HUES64 (cell line): Measurements from ENCODE around the gene SLC39A6.

Experiments
- H3K27ac ChIP-seq: 2 replicates; pipeline ENCODE4 v1.7.0; 2013; ENCODE audit warnings: low read depth, low read length, inconsistent platforms
- H3K27me3 ChIP-seq: 2 replicates; pipeline ENCODE4 v1.6.1; 2013; ENCODE audit warnings: mild to moderate bottlenecking, low read length; ENCODE audit not compliant: insufficient read depth
- H3K36me3 ChIP-seq: 2 replicates; pipeline ENCODE4 v1.6.1; 2013; ENCODE audit warnings: mild to moderate bottlenecking, low read length; ENCODE audit not compliant: insufficient read depth
- H3K4me1 ChIP-seq: 2 replicates; pipeline ENCODE4 v1.6.1; 2013; ENCODE audit warnings: mild to moderate bottlenecking, low read length, moderate library complexity; ENCODE audit not compliant: insufficient read depth
- H3K4me3 ChIP-seq: 2 replicates; pipeline ENCODE4 v1.5.1; 2013; ENCODE audit warnings: mild to moderate bottlenecking, low read length, moderate library complexity
- H3K9ac ChIP-seq: 2 replicates; pipeline ENCODE4 v1.6.1; 2013; ENCODE audit warnings: mild to moderate bottlenecking, low read depth, low read length
- H3K9me3 ChIP-seq: 2 replicates; pipeline ENCODE4 v1.6.1; 2013; ENCODE audit warnings: low read depth, low read length; ENCODE audit not compliant: insufficient read depth
- WGBS: fragments of 150-250, 120-280 bp; methylation state at CpG from one replicate; pipeline ENCODE4 v1.1.7; 2013; ENCODE audit warnings: missing lambda C conversion rate; 5-methylcytosine and 5-hydroxymethylcytosine counted together

Gene SLC39A6

DNA sequence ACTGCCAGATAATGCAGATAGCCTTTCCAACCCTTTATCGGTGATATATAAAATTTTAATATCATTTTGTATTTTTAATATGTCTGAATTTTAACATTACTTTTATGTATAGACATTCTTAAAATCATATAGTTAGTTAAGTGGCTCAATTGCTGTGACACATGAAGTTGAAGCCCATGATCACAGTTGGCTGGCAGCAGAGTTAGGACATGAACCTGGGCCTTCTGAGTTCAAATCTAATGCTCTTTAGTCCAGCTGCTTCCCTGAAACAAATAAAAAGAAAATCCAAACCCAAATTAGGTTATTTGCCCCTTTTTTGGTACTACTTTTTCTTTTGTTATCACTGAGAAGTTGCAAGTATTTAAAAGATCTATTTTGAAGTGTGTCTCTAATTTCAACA is 6.1 kb upstream of the SLC39A6 start:
- 0 out of 2 replicates have a peak, but pooled peaks cover 8% of the 10 kb centered on the region for H3K4me1 ChIP-seq
- no peaks in the 10 kb centered on the region for H3K9me3 ChIP-seq
- H3K36me3 ChIP-seq, result peaks cover 69% of the 10 kb centered on the region
- no peak overlapping the region for H3K4me3 ChIP-seq
- H3K27me3 ChIP-seq, result no peaks in the 10 kb centered on the region
- H3K27ac ChIP-seq, result no peak overlapping the region
- no CpG with 5 or more reads among the region's 1 CpG for WGBS
- no peak overlapping the region for H3K9ac ChIP-seq

DNA sequence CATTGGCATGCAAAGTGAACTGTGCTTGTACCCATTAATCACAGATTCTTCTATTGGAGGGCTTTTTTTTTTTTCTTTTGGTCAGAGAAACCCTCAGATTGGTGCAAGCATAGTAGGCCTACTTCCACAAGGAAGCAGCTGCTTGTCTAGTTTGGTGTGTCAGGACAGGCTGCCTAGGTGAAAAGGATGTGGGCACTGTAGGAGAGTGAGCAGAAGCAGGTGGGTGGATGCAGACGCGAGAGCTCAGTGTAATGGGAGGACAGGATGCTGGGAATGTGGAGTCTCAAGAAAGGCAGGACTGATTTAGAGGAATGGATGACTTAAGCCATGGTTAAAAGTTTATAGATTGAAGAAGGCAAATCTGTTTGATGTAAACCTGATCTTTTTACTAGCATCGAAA is 3.6 kb upstream of the SLC39A6 start:
- 76% methylated on average over 2 of the region's 3 CpGs for WGBS
- Histone ChIP-seq H3K4me1 (0 out of 2 replicates have a peak, but pooled peaks cover 8% of the 10 kb centered on the region), H3K36me3 (peaks cover 45% of the 10 kb centered on the region)

DNA sequence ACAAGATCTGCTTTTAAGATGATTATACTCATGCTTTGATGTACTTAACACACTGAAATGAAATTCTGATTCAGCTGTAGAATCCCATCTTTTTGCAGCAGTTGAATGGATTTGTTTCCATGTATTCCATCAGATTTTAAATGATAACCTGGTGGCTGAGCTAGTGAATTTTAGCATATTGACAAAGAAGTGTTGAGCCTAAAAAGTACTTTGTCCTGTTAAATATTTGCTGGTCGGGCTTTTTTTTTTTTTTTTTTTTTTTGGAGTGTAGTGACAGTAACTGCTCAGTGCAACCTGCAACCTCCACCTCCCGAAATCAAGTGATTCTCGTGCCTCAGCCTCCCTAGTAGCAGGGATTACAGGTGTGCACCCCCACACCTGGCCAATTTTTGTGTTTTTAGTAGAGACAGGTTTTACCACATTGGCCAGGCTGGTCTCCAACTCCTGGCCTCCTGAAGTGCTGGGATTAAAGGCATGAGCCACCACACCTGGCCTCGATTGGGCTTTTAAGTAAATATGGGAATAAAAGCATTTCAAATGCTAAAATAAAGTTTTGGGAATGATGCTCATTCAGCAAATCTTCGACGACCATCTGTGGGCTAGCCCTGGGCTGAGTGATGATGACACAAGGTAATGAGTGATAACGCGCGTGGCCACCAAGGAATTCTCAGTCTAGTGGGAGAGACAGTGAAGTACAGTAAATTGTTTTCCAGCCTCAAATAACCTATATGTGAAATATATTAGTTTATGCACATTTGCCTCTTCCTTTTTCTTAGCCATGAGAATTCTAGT is 2.7 kb upstream of the SLC39A6 start:
- Histone ChIP-seq H3K9ac (no peak overlapping the region), H3K4me3 (peak overlapping the region; percentile 92; the same call in 1 of the 2 replicates), H3K36me3 (peaks cover 36% of the 10 kb centered on the region), H3K4me1 (0 out of 2 replicates have a peak, but pooled peaks cover 8% of the 10 kb centered on the region), H3K9me3 (no peaks in the 10 kb centered on the region), H3K27me3 (no peaks in the 10 kb centered on the region), H3K27ac (no peak overlapping the region)
- 91% methylated on average over 9 of the region's 9 CpGs for WGBS

More for the DNA sequence above, 3.6 kb upstream of the SLC39A6 start:
- H3K4me3 ChIP-seq, result no peak overlapping the region; the same call in 1 of the 2 replicates
- no peaks in the 10 kb centered on the region for H3K27me3 ChIP-seq
- no peak overlapping the region for H3K9ac ChIP-seq
- H3K27ac ChIP-seq, result no peak overlapping the region
- no peaks in the 10 kb centered on the region for H3K9me3 ChIP-seq

DNA sequence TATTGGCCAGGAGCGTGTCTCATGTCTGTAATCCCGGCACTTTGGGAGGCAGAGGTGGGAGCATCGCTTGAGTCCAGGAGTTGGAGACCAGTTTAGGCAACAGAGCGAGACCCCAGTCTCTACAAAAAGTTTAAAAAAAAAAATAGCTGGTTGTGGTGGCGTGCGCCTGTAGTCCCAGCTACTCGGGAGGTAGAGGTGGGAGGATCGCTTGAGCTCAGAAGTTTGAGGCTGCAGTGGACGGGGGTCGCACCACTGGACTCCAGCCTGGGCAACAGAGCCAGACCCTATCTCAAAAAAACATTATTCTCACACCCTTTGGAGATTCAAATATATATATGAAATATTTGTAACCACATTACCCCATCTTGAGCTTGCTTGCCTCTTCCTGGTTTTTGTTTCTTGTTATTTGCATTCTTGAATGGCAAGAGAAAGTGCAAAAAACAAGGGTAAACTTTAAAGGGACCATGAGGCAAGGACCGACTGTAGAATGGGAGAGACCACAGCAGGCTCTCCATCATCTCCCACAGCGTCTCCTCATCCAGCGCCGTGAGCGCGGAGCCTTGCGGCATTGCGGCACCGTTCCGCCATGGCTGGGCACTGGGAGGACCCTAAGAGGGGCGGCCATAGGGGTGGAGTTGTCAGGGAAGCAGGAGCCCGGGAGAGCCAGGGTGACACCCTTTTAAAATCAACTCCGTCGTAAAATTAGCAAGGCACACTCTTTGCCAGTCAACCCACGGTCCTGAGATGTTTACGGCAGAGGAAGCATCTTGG is 1.9 kb upstream of the SLC39A6 start:
- Histone ChIP-seq H3K4me1 (0 out of 2 replicates have a peak, but pooled peaks cover 8% of the 10 kb centered on the region), H3K27me3 (no peaks in the 10 kb centered on the region), H3K36me3 (peaks cover 35% of the 10 kb centered on the region), H3K9ac (peak overlapping the region; percentile 93; the same call in 1 of the 2 replicates), H3K27ac (no peak overlapping the region), H3K4me3 (peak overlapping the region; percentile 92), H3K9me3 (no peaks in the 10 kb centered on the region)
- WGBS, result 93% methylated on average over 26 of the region's 26 CpGs

DNA sequence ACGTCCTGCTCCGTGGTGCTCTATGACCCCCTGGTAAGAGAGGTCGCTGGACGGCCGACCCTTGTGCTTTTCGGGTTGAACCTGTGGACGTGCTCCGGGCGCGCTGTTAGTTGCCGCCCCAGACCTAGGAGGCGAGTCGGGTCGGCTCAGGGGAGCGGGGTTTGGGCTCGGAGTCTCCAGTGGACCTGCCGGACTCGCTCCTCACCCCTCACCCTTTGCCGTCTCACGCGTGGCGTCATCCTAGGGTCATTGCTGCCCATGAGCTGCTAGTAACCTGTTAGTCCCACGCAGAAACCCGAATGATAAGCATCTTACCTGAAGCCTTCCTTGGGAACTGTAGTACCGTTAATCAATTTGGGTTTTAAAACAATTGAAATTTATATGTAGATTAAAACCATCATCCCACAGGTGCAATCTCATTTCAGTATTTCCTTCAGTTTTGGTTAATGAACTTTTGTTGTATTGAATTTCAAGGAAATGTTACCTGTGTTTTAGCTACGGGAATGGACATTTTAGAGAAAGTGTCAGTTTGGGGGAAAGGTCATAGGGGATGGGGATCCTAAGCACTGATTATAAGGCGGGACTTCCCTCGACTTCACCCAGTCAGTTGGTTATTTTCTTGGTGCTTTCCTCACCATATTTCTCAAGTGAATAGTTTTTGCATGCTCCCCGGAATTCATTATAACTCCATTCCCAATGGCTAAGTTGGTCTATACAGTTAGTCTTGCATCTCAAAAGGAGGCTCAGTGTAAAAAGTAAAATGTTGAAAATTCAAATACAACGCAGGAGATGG is 1.1 kb upstream of the SLC39A6 start:
- 5% methylated on average over 29 of the region's 30 CpGs for WGBS
- Histone ChIP-seq H3K36me3 (peaks cover 34% of the 10 kb centered on the region), H3K9ac (peak overlapping the region; percentile 93), H3K27ac (peak overlapping the region; percentile 66; the same call in 1 of the 2 replicates), H3K9me3 (no peaks in the 10 kb centered on the region), H3K4me1 (0 out of 2 replicates have a peak, but pooled peaks cover 8% of the 10 kb centered on the region), H3K4me3 (peak overlapping the region; percentile 92), H3K27me3 (no peaks in the 10 kb centered on the region)

DNA sequence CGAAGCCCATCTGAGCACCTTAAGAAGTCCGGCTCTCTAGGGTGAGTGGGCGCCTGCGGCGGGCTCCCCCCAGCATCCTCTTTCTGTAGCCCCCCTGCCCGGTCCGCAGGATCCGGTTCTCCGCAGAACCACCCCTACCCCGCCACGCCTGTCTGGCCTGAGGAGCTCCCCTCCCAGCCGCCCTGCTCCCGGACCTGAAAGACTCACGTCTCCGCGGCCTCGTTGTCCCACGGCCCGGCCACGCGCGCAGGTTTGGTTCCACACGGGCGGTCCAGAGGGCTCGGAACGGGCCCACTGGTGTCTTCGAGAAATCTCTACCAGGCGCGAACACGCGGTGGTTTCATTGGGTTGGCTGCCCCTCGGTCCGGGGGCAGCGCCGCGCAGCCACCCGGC is 237 bp downstream of the SLC39A6 start:
- no peak overlapping the region for H3K27ac ChIP-seq
- no peaks in the 10 kb centered on the region for H3K27me3 ChIP-seq
- H3K36me3 ChIP-seq, result peaks cover 34% of the 10 kb centered on the region
- H3K4me1 ChIP-seq, result 0 out of 2 replicates have a peak, but pooled peaks cover 8% of the 10 kb centered on the region
- H3K9ac ChIP-seq, result peak overlapping the region; percentile 72
- H3K9me3 ChIP-seq, result no peaks in the 10 kb centered on the region
- under 1% methylated on average over 37 of the region's 37 CpGs for WGBS
- H3K4me3 ChIP-seq, result peak overlapping the region; percentile 92

DNA sequence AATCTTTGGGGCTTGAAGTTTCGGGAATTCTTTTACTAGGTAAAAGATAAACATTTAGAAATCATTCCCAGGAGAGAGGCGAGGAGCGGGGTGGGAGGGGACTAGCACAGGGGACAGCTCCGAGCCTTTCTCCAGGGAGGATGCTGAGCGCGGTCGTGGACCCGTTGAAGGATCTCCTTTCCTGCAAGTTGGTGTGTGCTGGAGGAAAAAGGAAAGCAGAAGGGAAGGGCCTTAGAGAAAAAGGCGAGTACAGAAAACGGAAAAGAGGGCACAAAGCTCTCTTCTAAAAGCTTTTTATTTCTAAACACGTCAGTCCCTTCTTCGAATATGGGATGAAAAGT is 640 bp downstream of the SLC39A6 start:
- H3K9me3 ChIP-seq, result no peaks in the 10 kb centered on the region
- WGBS, result 1% methylated on average over 12 of the region's 12 CpGs
- peak overlapping the region; percentile 72 for H3K9ac ChIP-seq
- H3K27me3 ChIP-seq, result no peaks in the 10 kb centered on the region
- peak overlapping the region; percentile 92 for H3K4me3 ChIP-seq
- 0 out of 2 replicates have a peak, but pooled peaks cover 8% of the 10 kb centered on the region for H3K4me1 ChIP-seq
- H3K36me3 ChIP-seq, result peaks cover 37% of the 10 kb centered on the region
- no peak overlapping the region for H3K27ac ChIP-seq

DNA sequence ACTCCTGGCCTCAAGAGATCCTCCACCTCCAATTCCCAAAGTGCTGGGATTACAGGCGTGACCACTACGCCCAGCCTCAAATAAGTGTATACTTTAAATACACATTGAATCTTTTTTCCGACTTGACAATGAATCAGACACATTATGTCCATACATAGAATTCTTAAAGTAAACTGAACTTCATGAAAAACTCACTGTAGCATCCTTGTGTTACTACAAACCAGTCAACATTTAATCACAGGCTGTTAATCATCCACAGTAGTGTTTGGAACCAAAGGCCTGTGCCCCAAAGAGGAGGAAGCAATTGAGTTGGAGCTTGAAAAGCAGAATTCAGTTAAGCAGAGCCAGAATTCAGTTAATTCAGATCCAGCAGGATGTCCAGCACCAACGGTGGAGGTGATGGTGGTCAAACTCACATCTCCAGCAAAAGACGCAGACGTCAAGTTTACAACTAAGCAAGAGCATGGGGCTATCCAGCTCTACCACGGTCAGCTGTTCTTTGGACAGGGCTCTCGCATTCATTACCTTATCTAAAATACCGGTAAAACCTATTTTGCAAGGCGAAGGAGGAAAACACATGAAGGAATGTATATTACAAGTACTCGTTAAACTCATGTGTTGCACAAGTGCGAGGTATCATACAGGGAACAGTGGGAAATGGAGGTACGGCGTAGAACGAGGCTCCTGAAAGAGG is 1.2 kb downstream of the SLC39A6 start:
- no peak overlapping the region for H3K9ac ChIP-seq
- H3K4me3 ChIP-seq, result peak overlapping the region; percentile 92
- no peaks in the 10 kb centered on the region for H3K9me3 ChIP-seq
- H3K36me3 ChIP-seq, result peaks cover 37% of the 10 kb centered on the region
- no peak overlapping the region for H3K27ac ChIP-seq
- no peaks in the 10 kb centered on the region for H3K27me3 ChIP-seq
- WGBS, result 41% methylated on average over 15 of the region's 15 CpGs
- 0 out of 2 replicates have a peak, but pooled peaks cover 8% of the 10 kb centered on the region for H3K4me1 ChIP-seq

DNA sequence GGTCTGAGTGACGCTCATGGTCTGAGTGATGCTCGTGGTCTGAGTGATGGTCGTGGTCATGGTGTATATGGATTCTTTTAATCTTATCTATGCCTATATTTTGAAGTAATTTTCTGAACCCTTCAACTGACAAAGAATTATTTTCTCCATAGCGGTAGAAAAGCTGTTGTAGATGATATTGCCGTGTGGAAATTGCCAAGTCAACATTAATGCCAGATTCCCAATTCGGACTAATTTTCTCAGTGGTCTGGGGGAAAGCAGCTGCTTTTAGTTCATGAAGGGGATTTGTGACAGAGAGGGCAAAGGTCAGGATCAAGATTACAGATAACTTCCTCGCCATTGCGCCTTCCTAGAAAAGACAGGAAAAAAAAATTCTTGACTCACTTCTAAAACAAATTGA is 2.5 kb downstream of the SLC39A6 start:
- WGBS, result 94% methylated on average over 7 of the region's 8 CpGs
- Histone ChIP-seq H3K4me3 (no peak overlapping the region), H3K4me1 (0 out of 2 replicates have a peak, but pooled peaks cover 8% of the 10 kb centered on the region), H3K9ac (no peak overlapping the region), H3K27ac (no peak overlapping the region), H3K9me3 (no peaks in the 10 kb centered on the region), H3K36me3 (peaks cover 50% of the 10 kb centered on the region), H3K27me3 (no peaks in the 10 kb centered on the region)

DNA sequence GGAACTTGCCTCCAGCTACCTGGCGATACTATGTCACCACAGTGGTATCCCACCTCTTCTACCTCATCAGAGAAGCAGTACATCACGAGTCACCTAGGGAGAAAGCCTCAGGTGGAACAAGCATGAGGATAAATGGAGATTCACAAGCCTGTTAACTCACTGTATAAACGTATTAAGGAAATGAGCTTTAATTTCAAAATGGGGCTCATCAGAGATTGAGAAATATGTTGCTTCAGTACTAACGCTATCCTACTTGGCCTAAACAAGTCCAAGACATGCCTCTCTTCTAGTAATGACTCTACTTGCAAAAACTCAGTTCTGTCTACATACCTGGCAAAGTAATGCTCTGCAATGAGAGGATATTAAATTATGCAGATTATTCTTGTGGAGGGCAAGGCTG is 4.3 kb downstream of the SLC39A6 start:
- WGBS, result 97% methylated on average over 4 of the region's 4 CpGs
- H3K27ac ChIP-seq, result no peak overlapping the region

More for the DNA sequence above, 4.3 kb downstream of the SLC39A6 start:
- no peaks in the 10 kb centered on the region for H3K9me3 ChIP-seq
- H3K27me3 ChIP-seq, result no peaks in the 10 kb centered on the region
- no peak overlapping the region for H3K9ac ChIP-seq
- H3K4me1 ChIP-seq, result no peaks in the 10 kb centered on the region
- H3K36me3 ChIP-seq, result peaks cover 69% of the 10 kb centered on the region
- no peak overlapping the region for H3K4me3 ChIP-seq
